ENCODE data around the gene APOM. TPM values are rescaled to one million over a fixed set of nuclear protein-coding genes. Genes with fewer than 3 reads are reported as not detected.

Gene APOM
- polyA plus RNA-seq, 3 donors = 4.2 to 8.3 (median 4.8) TPM

- Histone ChIP-seq H2AFZ (ENCODE audit: insufficient read depth, low read depth, low read length, poor library complexity, severe bottlenecking) (peak within 1 kb of the TSS; percentile 81), H3K27ac (ENCODE audit: low read depth in 1 of 2, low read length in 2 of 2) (peak within 1 kb of the TSS; percentile 93 to 95), H3K4me3 (replicated peaks in 1 of 3; ENCODE audit: low read depth in 2 of 3, low read length in 3 of 3) (peak within 1 kb of the TSS; percentile 87 to 94 (median 90)), H3K79me2 (ENCODE audit: insufficient read depth, low read length) (peaks cover 80% of the 10 kb centered on the region), H3K9me3 (replicated peaks in 1 of 2; ENCODE audit: control insufficient read depth in 1 of 2, insufficient read depth in 1 of 2, low read length in 2 of 2) (no peaks in the 10 kb centered on the region), H3K4me2 (replicated peaks; ENCODE audit: extremely low read depth, low read length, poor library complexity, severe bottlenecking) (peak within 1 kb of the TSS; percentile 97), H4K20me1 (ENCODE audit: insufficient read depth, low read length) (no peaks in the 10 kb centered on the region), H3K36me3 (replicated peaks in 1 of 2; ENCODE audit: control insufficient read depth in 1 of 2, insufficient read depth in 2 of 2, low read length in 2 of 2) (peaks cover 36 to 54% of the 10 kb centered on the region in 2 donors), H3K4me1 (ENCODE audit: control insufficient read depth in 1 of 2, insufficient read depth in 2 of 2, low read length in 2 of 2) (peaks cover 51 to 65% of the 10 kb centered on the region in 2 donors), H3K9ac (ENCODE audit: insufficient read depth, low read length, poor library complexity, severe bottlenecking) (peak within 1 kb of the TSS; percentile 88), H3K27me3 (ENCODE audit: control insufficient read depth in 2 of 2, insufficient read depth in 2 of 2, low read length in 2 of 2) (no peaks in the 10 kb centered on the region)
- H3K4me3 Mint-ChIP-seq = peak within 1 kb of the TSS; percentile 93 to 98
- WGBS (ENCODE audit: insufficient coverage) = 0% methylated on average over 30 of the region's 39 CpGs
- peak; percentile 92 to 95 (median 94) for DNase-seq
- peaks cover 56% of the 10 kb centered on the region for H3K4me1 Mint-ChIP-seq
- no peaks in the 10 kb centered on the region for H3K9me3 Mint-ChIP-seq
- peaks cover 51 to 68% of the 10 kb centered on the region in 2 donors for H3K36me3 Mint-ChIP-seq
- TF ChIP-seq CTCF (IDR thresholded peaks at IDR 0.05) = no peak
- intact Hi-C loops (cut with micrococcal nuclease) = loop anchor here (1.0 to 5.0 kb wide), 7 partner anchors 13 to 292 kb away; partner anchors contain the start of genes BAG6 (in 2 of the 2), ABHD16A (in 1 of the 2), ATP6V1G2 (in 1 of the 2) and CLIC1 (in 1 of the 2)
- H3K27ac Mint-ChIP-seq = peak within 1 kb of the TSS; percentile 96 to 98 (median 98)
- H3K27me3 Mint-ChIP-seq (ENCODE audit: low read depth in 3 of 3) = peaks cover 0 to 1% (median 0%) of the 10 kb centered on the region in 3 donors
Measured at GRCh38 chr6:31664790-31665500, 9.3 kb downstream of the APOM start, which contains the start of gene GPANK1. TSS of gene GPANK1 (minus strand) at chr6:31664997. CDS start at chr6:31664478, 519 bp downstream.

DNA sequence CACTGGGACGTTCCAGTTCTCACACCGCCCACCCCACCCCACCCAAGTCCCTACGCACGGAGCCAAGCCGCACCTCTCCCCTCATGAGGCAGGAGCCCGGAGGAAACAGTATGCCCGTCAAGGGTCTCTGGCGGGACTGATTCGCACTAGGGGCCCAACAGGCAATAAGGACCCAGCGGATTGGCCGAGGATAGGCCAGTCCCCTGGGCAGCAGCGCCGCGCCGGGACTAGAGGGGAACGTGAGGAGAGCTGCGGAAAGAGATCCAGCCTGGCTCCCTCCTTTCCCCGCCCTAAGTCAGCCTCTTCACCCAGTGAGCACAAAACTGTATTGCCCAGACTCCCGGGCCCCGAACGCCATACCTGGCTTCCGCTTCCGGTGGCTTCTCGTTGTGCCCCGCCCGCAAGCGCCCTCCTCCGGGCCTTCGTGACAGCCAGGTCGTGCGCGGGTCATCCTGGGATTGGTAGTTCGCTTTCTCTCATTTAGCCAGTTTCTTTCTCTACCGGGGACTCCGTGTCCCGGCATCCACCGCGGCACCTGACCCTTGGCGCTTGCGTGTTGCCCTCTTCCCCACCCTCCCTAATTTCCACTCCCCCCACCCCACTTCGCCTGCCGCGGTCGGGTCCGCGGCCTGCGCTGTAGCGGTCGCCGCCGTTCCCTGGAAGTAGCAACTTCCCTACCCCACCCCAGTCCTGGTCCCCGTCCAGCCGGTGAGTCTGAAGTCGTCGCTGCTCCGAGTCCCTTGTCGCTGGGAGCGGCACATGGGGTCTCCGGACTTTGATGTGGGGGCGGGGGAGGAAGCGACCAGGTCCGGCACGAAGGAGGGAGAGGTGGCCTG lies 10.0 kb downstream of the APOM start, which contains the start of gene CSNK2B:
Gene CSNK2B (plus strand): TSS at position 580 of the 836 bp plus-strand sequence. CDS start 752 bp downstream, outside the sequence.
- Histone ChIP-seq H4K20me1 (ENCODE audit: insufficient read depth, low read length) (peaks cover 6% of the 10 kb centered on the region), H3K27me3 (ENCODE audit: control insufficient read depth in 2 of 2, insufficient read depth in 2 of 2, low read length in 2 of 2) (no peaks in the 10 kb centered on the region), H2AFZ (ENCODE audit: insufficient read depth, low read depth, low read length, poor library complexity, severe bottlenecking) (peak within 1 kb of the TSS; percentile 81), H3K27ac (ENCODE audit: low read depth in 1 of 2, low read length in 2 of 2) (peak within 1 kb of the TSS; percentile 93 to 95), H3K9ac (ENCODE audit: insufficient read depth, low read length, poor library complexity, severe bottlenecking) (peak within 1 kb of the TSS; percentile 88), H3K9me3 (replicated peaks in 1 of 2; ENCODE audit: control insufficient read depth in 1 of 2, insufficient read depth in 1 of 2, low read length in 2 of 2) (no peaks in the 10 kb centered on the region), H3K4me1 (ENCODE audit: control insufficient read depth in 1 of 2, insufficient read depth in 2 of 2, low read length in 2 of 2) (peaks cover 48 to 60% of the 10 kb centered on the region in 2 donors), H3K4me3 (replicated peaks in 1 of 3; ENCODE audit: low read depth in 2 of 3, low read length in 3 of 3) (peak within 1 kb of the TSS; percentile 87 to 94 (median 90)), H3K79me2 (ENCODE audit: insufficient read depth, low read length) (peaks cover 72% of the 10 kb centered on the region), H3K36me3 (replicated peaks in 1 of 2; ENCODE audit: control insufficient read depth in 1 of 2, insufficient read depth in 2 of 2, low read length in 2 of 2) (peaks cover 44 to 62% of the 10 kb centered on the region in 2 donors), H3K4me2 (replicated peaks; ENCODE audit: extremely low read depth, low read length, poor library complexity, severe bottlenecking) (peak within 1 kb of the TSS; percentile 97)
- Mint-ChIP-seq H3K36me3 (peaks cover 59 to 75% of the 10 kb centered on the region in 2 donors), H3K4me3 (peak within 1 kb of the TSS; percentile 93 to 98), H3K27me3 (ENCODE audit: low read depth in 3 of 3) (peaks cover 0 to 1% (median 0%) of the 10 kb centered on the region in 3 donors), H3K9me3 (no peaks in the 10 kb centered on the region), H3K4me1 (peaks cover 53% of the 10 kb centered on the region), H3K27ac (peak within 1 kb of the TSS; percentile 96 to 98 (median 98))
- DNase-seq = peak; percentile 96 to 97 (median 96)
- intact Hi-C loops (cut with micrococcal nuclease) = loop anchor here (1.0 to 5.0 kb wide), 6 partner anchors 13 to 292 kb away; partner anchors contain the start of genes BAG6 (in 2 of the 2), ABHD16A (in 1 of the 2), CLIC1 (in 1 of the 2) and DDX39B (in 1 of the 2)
- TF ChIP-seq CTCF (IDR thresholded peaks at IDR 0.05) = no peak
- WGBS (ENCODE audit: insufficient coverage) = under 1% methylated on average over 33 of the region's 63 CpGs
